Left hindlimb (tissue), 1 donor: ENCODE data around the gene CLCA2.

Source experiments
- DNase-seq: peaks from one replicate; pipeline ENCODE4 v3.0.0-alpha.2; 2018

Gene CLCA2

DNA sequence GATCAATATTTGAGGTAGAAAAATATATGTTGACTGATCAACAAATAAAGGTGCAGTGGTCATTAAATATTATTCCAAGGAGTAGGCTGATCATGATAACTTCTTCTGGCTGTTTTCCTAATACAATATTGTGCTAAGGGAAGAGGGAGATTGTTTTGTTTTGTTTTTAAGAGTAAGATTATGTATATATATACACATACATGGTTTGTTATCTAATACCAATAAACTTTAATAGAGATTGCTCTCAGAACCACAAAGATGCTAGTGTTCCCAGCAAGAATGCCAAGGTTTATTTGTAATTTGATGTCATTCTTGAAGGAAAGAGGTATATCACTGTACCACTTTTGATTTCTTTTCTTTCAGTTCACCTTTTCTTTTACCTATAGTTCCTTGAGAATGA, 10.1 kb downstream of the CLCA2 start:
- DNase-seq, result no peak

DNA sequence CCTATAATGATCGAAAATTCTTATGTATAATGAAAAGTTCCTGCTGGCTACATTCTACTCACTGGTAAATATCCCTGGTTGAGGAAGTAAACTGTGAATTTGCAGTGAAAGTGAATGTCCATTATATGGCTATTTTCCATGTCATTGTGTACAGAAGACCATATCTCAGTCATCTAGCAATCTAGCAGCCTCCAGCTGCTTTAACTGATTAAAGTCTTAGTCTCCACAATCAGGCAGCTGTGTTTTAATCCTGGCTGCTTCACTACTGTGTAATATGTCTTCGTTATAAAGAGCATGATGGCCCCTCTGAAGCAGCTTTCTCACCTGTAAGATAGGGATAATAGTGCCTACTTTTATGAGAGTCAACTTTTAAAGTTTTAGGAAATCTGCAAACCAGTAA, 11.4 kb downstream of the CLCA2 start:
- no peak for DNase-seq

DNA sequence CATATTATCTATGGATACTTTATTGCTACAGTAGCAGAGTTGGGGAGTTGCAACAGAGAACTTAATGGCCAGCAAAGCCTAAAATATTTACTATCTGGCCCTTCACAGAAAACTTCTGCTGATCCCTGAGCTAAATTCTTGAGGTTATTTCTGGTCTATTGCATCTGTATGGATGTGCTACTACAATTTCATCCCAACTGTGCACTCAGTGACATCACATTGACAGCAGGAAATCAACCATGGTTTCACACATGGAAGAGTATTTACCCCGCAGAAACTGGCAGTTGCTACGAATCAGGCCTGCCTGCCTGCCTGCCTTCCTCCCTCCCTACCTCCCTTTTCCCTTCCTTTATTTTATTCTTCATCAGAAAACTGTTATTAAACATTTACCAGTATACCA, 12.1 kb downstream of the CLCA2 start:
- DNase-seq, result no peak

DNA sequence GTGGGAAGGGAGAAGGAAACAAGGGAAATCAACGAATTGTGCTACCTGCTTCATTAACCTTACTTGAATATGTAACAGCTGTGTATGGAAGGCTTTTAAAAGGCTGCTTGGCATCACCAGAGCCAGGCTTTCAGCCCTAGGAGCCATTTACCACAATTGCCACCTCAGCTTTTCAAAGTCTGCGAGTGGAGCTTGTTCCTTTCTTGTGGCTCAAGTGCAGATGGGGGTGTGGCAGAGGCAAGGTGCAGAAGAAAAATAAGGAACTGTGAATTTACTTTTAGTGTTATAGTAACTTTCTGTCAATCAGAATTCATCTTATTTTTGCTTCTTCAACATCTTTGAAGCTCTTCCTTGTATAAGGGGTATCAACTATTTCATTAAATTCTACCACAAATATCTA, 17.6 kb downstream of the CLCA2 start:
- no peak for DNase-seq

DNA sequence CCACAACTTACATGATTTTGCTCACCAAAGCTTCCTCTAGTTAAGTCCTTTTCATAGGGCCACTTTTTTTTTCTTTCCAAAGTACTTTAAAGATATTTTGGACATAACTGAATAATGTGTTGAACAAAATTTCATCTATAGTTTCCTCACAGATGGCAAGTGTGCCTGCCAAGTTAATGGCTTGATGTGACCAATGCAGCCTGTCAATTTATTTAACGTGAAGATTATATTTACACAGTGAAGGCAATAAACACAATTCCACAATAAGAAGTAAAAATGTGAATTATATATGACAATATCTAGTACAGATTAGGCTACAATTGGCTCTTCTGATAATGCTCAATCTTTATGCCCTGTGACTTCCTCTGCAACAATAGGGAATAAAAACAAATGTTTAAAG, 18.0 kb downstream of the CLCA2 start:
- DNase-seq, result no peak

DNA sequence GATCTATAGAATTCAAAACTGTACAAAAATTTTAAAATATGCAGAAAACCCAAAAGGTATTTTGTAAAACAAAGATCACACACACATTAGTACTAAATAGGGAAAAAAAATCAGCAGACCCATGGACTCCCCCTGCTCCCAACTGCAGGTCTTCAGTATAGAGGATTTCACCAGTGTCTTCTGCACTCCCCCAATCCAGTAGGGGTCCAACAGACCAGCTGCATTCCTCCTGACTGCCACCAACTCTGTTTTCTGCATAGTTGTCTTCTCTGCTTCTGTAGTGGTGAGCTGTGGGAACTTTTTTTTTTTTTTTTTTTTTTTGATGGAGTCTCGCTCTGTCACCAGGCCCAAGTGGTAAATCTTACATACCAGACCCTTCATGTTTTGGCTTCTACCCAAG, 21.9 kb downstream of the CLCA2 start:
- DNase-seq, result no peak

DNA sequence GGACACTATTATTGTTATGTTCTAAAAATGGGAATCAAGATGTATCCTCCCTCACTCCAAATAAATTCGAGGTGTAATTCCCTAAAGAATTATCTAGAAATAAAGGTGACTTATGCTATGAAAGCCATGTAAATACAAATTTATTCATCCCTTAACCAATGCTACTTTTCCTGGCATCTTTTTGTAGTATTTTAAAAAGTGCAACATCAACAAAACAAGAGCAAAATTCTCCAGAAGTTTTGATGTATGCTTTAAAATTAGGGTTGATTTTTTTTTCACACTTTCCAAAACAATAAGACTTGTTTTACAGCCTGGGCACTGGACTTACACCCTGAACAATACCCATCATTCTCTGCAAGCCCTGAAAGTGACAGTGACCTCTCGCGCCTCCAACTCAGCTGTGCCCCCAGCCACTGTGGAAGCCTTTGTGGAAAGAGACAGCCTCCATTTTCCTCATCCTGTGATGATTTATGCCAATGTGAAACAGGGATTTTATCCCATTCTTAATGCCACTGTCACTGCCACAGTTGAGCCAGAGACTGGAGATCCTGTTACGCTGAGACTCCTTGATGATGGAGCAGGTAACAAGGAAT, 23.3 kb downstream of the CLCA2 start:
- DNase-seq, result no peak

DNA sequence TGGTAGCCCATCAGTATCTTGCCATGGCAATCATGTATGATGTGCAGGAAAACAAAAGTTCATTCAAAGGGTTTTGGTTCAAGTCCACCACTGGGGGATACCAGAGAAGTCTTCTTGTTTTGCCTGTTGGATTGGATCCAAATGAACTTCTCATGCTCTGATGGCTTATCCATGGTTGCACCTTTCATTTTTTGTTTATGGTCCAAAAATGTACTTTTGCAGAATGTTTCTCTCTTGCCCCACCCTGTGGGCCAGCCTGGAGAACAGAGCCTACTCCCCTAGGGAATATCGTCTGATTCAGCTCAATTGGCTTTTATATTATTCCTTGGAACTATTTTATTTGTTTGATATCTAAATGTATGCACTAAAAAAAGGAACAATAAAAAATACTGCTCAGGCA, 24.7 kb downstream of the CLCA2 start:
- DNase-seq, result no peak

DNA sequence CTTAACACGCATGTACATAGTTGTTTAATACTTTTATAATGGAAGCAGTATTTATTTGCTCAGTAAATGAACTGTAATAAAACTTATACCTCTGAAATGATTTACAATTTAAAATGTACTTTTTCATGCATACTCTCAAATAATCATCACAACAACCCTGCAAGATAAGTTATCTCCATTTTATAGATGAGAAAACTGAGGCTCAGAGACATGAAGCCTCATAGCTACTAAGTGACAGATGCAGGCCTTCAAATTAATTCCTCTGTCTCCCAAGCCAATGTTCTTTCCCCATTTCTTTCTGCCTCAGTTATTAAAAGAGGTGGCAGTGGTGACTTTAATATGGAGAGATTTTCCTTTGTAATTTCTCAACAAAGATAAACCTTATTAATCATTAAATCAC, 25.1 kb downstream of the CLCA2 start:
- no peak for DNase-seq

DNA sequence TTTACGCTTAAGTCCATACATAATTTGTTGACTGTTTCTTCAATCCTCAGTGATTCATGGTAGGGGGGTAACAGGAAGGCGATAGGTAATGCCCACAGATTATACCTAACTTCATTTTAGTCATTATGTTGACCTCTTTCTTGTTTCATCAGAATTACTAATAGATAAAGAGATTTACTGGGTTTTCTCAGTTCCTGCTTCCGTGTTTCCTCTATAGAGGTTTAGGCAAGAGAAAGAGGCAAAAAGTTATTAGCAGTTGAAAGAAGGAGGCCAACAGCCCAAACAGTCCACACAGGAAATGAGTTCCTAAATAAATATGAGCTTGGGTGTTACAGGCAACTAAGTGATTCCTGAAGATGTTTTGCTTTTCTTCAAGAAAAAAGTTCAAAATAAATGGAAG, 26.9 kb downstream of the CLCA2 start:
- no peak for DNase-seq

DNA sequence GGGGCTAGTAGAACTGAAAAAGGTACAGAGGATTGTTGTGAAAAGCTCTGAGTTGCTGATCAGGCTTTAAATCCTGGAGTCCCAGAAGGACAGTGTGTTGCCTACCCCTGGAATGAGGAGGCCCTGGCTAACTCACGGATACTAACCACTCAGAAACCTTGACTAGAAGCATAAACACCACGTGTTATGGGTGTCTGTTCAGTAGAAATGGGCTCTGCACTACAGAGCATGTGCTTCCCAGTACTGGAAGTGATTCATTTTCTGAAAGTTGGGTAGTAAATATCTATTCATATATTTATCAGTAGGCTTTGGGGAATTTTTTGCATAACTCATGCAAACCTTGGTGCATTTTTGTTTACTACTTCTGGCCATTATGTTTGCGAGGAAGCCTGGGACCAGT, 29.7 kb downstream of the CLCA2 start:
- no peak for DNase-seq

DNA sequence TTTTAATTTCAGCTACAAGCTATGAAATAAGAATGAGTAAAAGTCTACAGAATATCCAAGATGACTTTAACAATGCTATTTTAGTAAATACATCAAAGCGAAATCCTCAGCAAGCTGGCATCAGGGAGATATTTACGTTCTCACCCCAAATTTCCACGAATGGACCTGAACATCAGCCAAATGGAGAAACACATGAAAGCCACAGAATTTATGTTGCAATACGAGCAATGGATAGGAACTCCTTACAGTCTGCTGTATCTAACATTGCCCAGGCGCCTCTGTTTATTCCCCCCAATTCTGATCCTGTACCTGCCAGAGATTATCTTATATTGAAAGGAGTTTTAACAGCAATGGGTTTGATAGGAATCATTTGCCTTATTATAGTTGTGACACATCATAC, 31.1 kb downstream of the CLCA2 start:
- DNase-seq, result no peak

DNA sequence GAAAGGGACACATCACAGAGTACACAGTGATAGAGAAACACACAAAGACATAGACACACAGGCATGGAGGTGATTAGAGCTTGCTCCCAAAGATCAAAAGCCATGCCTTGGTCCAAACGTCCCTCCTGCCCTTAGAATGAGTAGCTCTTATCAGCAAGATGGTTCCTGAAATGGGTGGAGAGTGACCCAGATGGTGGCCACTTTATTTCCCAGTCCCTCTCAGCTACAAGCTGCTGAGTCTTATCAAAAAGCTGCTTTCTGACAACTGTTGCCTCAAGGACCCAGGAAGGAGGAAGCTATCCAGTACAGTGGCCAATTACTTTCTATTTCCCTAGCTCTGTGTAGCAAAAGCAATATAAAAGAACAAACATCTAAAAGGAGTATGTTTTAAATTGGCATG, 37.0 kb downstream of the CLCA2 start:
- no peak for DNase-seq

DNA sequence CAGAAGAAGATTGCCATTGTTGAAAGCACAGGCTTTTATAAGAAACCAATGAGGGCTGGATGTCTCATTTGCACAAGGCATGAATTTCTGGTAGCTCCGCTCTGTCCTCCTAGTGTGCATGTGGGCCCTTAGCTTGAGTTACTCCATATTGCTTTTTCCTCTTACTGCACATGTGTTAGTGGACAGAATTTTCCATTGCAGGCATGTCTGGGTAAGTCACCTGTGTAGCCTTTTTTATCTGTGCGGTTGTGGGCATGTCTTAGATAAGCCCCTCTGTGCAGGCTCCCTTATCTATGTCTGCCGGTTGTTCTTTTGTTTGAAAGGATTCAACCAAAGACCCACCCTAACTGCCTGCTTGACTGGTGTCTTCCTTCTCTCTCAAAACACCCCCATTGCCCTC, 37.5 kb downstream of the CLCA2 start:
- DNase-seq, result no peak

DNA sequence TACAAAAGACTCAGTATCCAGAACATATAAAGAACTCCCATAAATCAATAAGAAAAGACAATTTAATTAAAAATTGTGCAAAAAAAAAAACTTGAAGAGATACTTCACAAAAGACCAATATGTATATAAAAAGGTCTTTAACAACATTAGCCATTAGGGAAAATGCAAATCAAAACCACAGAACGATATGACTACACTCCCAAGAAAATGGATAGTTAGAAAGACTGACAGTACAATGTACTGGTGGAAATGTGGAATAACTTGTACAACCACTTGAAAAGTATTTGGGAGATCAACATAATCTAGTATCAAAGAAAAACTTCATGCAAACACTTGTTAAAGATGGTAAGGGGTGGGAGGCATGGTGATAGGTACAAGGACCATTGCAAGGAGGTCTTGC, 40.8 kb downstream of the CLCA2 start:
- DNase-seq, result no peak

DNA sequence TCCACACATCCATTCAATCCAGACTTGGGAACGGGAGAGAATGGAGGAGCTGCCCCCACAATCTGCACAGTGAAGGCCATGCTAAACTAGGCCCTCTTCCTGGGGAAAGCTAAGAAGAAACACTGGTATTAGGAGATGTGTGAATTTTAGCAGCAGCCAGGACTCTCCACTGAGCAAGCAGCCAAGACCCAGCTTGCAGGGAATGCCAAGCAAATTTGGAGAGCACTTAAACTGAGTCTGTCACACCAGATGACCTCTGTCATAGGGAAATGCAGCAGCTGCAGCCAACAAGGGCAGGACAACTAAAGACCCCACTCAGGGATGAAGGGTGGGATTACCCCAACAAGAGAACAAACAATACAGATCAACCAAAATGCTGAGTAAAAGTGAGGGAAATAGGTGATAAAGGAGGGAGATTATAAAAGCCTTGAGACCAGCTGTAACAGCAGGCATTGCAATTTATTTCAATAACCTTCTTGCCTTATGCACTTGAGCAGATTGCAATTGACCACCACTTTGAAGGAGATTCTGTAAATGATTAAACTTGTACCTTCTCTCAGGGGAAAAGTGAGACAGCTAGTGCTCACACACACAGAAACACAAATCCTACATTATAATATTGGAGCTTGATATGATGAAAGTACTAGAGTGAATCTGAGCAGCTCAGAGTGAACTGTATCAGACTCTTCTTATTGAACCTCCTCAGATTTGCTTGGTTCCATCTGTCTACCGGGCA, 42.3 kb downstream of the CLCA2 start:
- no peak for DNase-seq

DNA sequence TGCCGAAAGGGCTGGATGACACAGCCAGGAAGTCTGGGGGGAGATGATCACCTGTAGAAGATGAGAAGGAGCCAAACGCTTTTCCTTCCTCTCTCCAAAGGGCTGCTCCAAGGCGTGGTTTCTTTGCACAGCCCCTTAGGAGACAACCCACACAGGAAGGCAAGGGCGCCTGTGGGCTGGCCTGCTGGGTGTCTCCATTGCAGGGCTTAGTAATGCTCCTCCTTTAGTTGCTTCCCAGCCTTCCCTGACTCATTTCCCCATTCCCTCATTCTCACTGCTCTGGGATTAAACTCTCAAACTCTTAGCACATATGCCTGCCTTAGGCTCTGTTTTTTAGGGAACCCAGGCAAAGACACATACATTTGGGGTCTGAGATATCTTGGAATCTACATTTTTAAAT, 43.0 kb downstream of the CLCA2 start:
- no peak for DNase-seq

DNA sequence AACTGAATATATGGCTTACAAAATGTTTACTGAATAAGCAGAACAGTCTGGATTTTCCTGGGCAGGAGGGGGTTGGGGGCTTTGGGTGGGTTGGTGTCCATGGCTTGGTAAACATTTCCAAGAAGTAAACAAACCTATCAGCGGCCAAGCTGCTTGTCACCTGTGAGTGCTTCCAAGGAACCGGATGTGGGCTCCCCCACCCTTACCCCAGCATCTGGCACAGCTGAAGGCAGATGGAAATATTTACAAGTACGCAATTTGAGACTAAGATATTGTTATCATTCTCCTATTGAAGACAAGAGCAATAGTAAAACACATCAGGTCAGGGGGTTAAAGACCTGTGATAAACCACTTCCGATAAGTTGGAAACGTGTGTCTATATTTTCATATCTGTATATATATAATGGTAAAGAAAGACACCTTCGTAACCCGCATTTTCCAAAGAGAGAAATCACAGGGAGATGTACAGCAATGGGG, 44.6 kb downstream of the CLCA2 start, which contains the start of gene CLCA1:
Gene CLCA1, plus strand, starts transcription at position 427 of the 477 bp plus-strand sequence. Its CDS starts 45 bp downstream, at position 472.
- no peak for DNase-seq

DNA sequence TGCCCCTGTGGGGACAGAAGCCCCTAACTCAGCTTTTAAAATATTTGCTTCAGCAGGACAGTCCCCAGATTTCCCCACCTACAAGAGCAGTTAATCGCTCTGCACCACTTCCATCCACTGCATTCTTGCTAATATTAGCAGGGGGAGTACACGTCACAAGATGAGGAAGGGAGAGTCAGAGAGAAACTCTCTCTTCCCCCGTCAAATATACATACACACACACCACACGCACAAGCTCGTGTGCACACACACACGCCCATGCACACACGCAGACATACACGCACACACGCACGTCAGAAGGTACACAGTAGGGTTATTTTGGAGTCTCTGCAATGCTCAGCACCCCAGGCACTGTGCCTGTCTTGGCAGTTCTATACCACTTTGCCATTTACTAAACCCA, 46.9 kb downstream of the CLCA2 start:
- DNase-seq, result no peak

DNA sequence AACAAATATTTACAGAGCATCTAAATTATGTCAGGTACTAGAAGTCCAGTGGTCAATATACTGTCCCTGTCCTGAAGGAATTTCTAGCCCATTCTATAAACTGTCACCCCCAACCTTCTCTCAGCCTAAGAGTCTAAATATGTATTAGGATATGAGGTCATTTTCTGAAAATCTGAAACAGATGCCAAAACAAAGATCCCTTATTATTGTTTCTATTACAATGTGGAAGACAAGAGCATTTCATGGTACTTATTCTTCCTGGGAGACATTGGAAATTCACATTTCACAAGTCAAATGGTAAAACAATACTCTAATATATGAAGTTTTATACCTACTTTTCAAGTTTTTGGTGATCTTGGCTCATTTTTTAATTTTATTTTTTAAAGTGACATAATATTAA, 47.3 kb downstream of the CLCA2 start:
- no peak for DNase-seq

DNA sequence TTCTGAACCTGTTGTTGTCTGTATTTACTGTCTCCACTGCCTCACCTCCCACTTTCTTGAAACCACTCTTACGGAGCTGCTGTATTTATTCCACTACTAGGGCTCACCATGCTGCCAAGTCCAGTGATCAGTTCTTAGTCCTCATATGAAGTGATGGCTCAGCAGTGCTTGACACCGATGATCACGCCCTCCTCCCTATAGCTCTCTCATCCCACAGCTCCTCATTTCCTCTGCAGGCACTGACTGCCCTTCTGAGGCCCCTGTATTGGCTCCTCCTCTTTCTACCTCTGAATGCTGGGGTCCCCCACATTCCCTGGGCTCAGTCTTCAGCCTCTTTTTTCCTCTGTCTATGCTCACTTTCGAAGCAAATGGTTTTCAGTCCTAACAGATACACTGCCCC, 48.2 kb downstream of the CLCA2 start:
- no peak for DNase-seq

DNA sequence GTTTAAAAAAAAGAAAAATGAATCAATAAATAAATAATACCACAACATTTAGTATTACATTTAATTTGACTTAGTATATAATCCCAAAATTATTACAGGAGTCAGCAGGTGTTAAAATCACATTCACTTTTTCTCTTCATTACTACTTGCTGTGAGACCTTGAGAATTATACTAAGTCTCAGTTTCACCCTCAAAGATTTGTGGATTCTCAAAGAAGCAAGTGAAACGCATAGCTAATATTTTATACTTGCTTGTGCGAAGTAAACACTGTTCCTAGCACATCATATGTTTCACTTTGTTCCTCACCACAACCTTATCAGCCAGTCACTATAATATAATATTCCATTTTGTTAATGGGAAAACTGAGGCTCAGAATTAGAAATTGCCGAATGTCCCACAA, 48.8 kb downstream of the CLCA2 start:
- no peak for DNase-seq

DNA sequence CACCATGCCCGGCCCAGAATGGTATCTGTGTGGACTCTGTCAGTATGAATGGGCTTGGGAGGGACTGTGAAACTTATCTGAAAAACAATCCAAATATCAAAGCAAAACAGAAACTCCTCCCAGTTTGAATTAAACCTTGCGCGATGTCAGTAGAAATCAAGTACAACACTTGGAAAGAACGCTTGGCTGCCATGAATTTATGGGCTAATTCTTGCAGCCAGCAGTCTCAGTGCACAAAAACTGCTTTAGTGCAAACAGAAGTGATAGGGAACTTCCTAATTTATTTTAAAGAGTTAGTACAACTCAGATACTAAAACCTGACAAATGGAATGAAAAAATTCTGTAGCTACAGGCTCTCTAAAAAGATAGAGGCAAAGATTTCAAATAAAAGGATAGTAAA, 53.3 kb downstream of the CLCA2 start:
- DNase-seq, result no peak

DNA sequence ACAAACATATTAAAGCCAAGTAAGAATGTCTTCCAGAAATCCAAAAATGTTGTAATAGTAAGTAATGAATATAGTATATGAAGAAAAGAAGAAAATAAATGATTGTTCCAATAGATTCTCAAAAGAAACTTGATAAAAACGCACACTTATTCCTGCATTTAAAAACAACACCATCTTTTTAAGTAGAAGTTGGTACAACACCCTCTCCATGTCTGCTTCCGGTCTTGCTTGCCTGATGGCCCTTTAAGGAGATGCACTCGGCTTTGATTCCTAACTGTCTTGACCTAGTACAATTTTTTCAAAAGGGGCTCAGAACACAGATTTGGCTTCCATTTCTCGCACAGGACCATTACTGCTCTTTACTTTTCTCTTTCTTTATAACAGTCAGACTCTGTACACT, 53.7 kb downstream of the CLCA2 start:
- no peak for DNase-seq
